HepG2 (cell line): ENCODE data around the gene STX5. TPM values are rescaled to one million over a fixed set of nuclear protein-coding genes. Genes with fewer than 3 reads are reported as not detected.

Source experiments
- ATF4 ChIP-seq, 2 experiments: fragments of 450-650 bp in 1 of 2; sonication (generic) in 1 of 2; formaldehyde crosslinking; IDR thresholded peaks; 2 replicates each; pipeline versions ENCODE4 v1.5.0 to v1.8.0; 2020 to 2022; ENCODE audit warnings: mild to moderate bottlenecking in 1 of 2, missing genetic modification reagents in 1 of 2
- ISX ChIP-seq: sonication (generic); formaldehyde crosslinking; conservative IDR thresholded peaks from 2 replicates; pipeline ENCODE4 v1.5.0; 2020; ENCODE audit warnings: missing genetic modification reagents
- KMT2B ChIP-seq: IDR thresholded peaks from 2 replicates; pipeline ENCODE4 v1.6.1; 2016; ENCODE audit warnings: missing genetic modification reagents, missing compliant biosample characterization
- MTERF4 ChIP-seq: sonication (generic); formaldehyde crosslinking; IDR thresholded peaks from 2 replicates; pipeline ENCODE4 v1.8.0; 2023; ENCODE audit warnings: mild to moderate bottlenecking, missing genetic modification reagents
- NAIF1 ChIP-seq: sonication (generic); formaldehyde crosslinking; IDR thresholded peaks from 2 replicates; pipeline ENCODE4 v1.5.0; 2020; ENCODE audit warnings: mild to moderate bottlenecking, missing genetic modification reagents, borderline replicate concordance
- NFYC ChIP-seq: IDR thresholded peaks from 2 replicates; pipeline ENCODE4 v1.6.1; 2016; ENCODE audit warnings: missing genetic modification reagents, missing compliant biosample characterization
- RXRB ChIP-seq: IDR thresholded peaks from 2 replicates; pipeline ENCODE4 v1.6.1; 2016; ENCODE audit warnings: borderline replicate concordance, missing genetic modification reagents, missing compliant biosample characterization
- SCMH1 ChIP-seq: sonication (generic); formaldehyde crosslinking; IDR thresholded peaks from 2 replicates; pipeline ENCODE4 v1.9.0; 2021; ENCODE audit warnings: missing genetic modification reagents, mild to moderate bottlenecking, borderline replicate concordance
- ZNF282 ChIP-seq: fragments of 450-650 bp; IDR thresholded peaks from 2 replicates; pipeline ENCODE4 v1.6.1; 2018; ENCODE audit not compliant: partially characterized antibody
- ZNF292 ChIP-seq: sonication (generic); formaldehyde crosslinking; IDR thresholded peaks from 2 replicates; pipeline ENCODE4 v1.8.1; 2022; ENCODE audit warnings: mild to moderate bottlenecking, low read depth, missing genetic modification reagents, borderline replicate concordance
- ZNF382 ChIP-seq: sonication (generic); formaldehyde crosslinking; IDR thresholded peaks from 2 replicates; pipeline ENCODE4 v1.5.0; 2020; ENCODE audit warnings: missing genetic modification reagents, mild to moderate bottlenecking, borderline replicate concordance
- ZNF513 ChIP-seq: sonication (generic); formaldehyde crosslinking; conservative IDR thresholded peaks from 2 replicates; pipeline ENCODE4 v1.5.0; 2020; ENCODE audit warnings: missing genetic modification reagents
- ZNF598 ChIP-seq: sonication (generic); formaldehyde crosslinking; IDR thresholded peaks from 2 replicates; pipeline ENCODE4 v1.5.1; 2020; ENCODE audit warnings: mild to moderate bottlenecking, missing genetic modification reagents, borderline replicate concordance
- ZZZ3 ChIP-seq: sonication (generic); formaldehyde crosslinking; IDR thresholded peaks from 2 replicates; pipeline ENCODE4 v1.4.0; 2020; ENCODE audit warnings: missing genetic modification reagents, mild to moderate bottlenecking, borderline replicate concordance
- polyA plus RNA-seq, 8 experiments: library from polyadenylated mRNA; depleted of rRNA in 3 of 8; stranded (reverse) in 7 of 8; unstranded in 1 of 8; fragments of >200 nt; fragmentation: Illumina TruSeq in 4 of 8; extraction: Trizol in 4 of 8; gene quantifications; 2 replicates each; pipeline versions ENCODE4 v1.2.1 to v1.2.3, GENCODE V29; 2011 to 2016; ENCODE audit warnings: low read depth in 4 of 8, missing spikeins in 1 of 8, mixed read lengths in 1 of 8; ENCODE audit not compliant: insufficient read depth in 1 of 8
- total RNA-seq, 5 experiments: library from RNA; depleted of rRNA; stranded (reverse); fragments of >200 nt; fragmentation: Illumina TruSeq; extraction: Trizol; gene quantifications; 2 replicates each; pipeline ENCODE4 v1.2.3, GENCODE V29; 2016; ENCODE audit warnings: low read depth in 1 of 5
- TF ChIP-seq, protein P1 (sequence below): sonication (generic); formaldehyde crosslinking; IDR thresholded peaks from 2 replicates; pipeline ENCODE4 v1.4.0; 2020; ENCODE audit warnings: missing genetic modification reagents, borderline replicate concordance
- TF ChIP-seq, protein P2 (sequence below): sonication (generic); formaldehyde crosslinking; IDR thresholded peaks from 2 replicates; pipeline ENCODE4 v1.5.0; 2020; ENCODE audit warnings: mild to moderate bottlenecking, missing genetic modification reagents
- TF ChIP-seq, protein P3 (sequence below): sonication (generic); formaldehyde crosslinking; IDR thresholded peaks from 2 replicates; pipeline ENCODE4 v1.4.0; 2020; ENCODE audit warnings: missing genetic modification reagents

Gene STX5
- total and polyA plus RNA-seq, 2 of the 13 experiments (the other 11 are each of a cell fraction or from before 2014, with no cell fraction given), result 26.9 to 30.0 TPM

- TF ChIP-seq RXRB (CRISPR knock-in tag) (0 out of 2 replicates have a peak, but pooled peaks have one; percentile 43), SCMH1 (no peak), ISX (CRISPR knock-in tag) (no peak), NFYC (CRISPR knock-in tag) (peak; percentile 84), ZNF513 (no peak), ATF4 (CRISPR knock-in tag; IDR thresholded peaks at IDR 0.05) (no peak), NAIF1 (CRISPR knock-in tag) (no peak), ZZZ3 (CRISPR knock-in tag) (no peak), ZNF598 (CRISPR knock-in tag) (peak; percentile 63; the same call in 1 of the 2 replicates), ZNF382 (CRISPR knock-in tag) (no peak), MTERF4 (CRISPR knock-in tag) (no peak; the same call in 1 of the 2 replicates), ZNF292 (CRISPR knock-in tag) (no peak), ZNF282 (no peak), KMT2B (peak; percentile 53)
- TF ChIP-seq, protein P1, sequence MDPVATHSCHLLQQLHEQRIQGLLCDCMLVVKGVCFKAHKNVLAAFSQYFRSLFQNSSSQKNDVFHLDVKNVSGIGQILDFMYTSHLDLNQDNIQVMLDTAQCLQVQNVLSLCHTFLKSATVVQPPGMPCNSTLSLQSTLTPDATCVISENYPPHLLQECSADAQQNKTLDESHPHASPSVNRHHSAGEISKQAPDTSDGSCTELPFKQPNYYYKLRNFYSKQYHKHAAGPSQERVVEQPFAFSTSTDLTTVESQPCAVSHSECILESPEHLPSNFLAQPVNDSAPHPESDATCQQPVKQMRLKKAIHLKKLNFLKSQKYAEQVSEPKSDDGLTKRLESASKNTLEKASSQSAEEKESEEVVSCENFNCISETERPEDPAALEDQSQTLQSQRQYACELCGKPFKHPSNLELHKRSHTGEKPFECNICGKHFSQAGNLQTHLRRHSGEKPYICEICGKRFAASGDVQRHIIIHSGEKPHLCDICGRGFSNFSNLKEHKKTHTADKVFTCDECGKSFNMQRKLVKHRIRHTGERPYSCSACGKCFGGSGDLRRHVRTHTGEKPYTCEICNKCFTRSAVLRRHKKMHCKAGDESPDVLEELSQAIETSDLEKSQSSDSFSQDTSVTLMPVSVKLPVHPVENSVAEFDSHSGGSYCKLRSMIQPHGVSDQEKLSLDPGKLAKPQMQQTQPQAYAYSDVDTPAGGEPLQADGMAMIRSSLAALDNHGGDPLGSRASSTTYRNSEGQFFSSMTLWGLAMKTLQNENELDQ, result no peak
- TF ChIP-seq, protein P2, sequence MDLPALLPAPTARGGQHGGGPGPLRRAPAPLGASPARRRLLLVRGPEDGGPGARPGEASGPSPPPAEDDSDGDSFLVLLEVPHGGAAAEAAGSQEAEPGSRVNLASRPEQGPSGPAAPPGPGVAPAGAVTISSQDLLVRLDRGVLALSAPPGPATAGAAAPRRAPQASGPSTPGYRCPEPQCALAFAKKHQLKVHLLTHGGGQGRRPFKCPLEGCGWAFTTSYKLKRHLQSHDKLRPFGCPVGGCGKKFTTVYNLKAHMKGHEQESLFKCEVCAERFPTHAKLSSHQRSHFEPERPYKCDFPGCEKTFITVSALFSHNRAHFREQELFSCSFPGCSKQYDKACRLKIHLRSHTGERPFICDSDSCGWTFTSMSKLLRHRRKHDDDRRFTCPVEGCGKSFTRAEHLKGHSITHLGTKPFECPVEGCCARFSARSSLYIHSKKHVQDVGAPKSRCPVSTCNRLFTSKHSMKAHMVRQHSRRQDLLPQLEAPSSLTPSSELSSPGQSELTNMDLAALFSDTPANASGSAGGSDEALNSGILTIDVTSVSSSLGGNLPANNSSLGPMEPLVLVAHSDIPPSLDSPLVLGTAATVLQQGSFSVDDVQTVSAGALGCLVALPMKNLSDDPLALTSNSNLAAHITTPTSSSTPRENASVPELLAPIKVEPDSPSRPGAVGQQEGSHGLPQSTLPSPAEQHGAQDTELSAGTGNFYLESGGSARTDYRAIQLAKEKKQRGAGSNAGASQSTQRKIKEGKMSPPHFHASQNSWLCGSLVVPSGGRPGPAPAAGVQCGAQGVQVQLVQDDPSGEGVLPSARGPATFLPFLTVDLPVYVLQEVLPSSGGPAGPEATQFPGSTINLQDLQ (CRISPR knock-in tag), result no peak
- TF ChIP-seq, protein P3, sequence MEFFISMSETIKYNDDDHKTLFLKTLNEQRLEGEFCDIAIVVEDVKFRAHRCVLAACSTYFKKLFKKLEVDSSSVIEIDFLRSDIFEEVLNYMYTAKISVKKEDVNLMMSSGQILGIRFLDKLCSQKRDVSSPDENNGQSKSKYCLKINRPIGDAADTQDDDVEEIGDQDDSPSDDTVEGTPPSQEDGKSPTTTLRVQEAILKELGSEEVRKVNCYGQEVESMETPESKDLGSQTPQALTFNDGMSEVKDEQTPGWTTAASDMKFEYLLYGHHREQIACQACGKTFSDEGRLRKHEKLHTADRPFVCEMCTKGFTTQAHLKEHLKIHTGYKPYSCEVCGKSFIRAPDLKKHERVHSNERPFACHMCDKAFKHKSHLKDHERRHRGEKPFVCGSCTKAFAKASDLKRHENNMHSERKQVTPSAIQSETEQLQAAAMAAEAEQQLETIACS, result no peak
These were observed at the start of gene STX5 (continued) for GRCh38 chr11:62831520-62832335.
